Thymus (tissue), 11 donors: ENCODE results near the gene PLRG1. TPM values are rescaled to one million over a fixed set of nuclear protein-coding genes. Genes with fewer than 3 reads are reported as not detected.
A peak's percentile ranks its signal among the peaks of the same experiment; 100 is the strongest.

ENCODE experiments used
- DNase-seq, 9 donors: peaks; one replicate each; pipeline ENCODE4 v3.0.0-alpha.2; 2013; ENCODE audit warnings: low spot score in 9 of 9, low read depth in 6 of 9, missing footprints in 1 of 9
- H3K27ac ChIP-seq, 2 donors: one replicate each; pipeline ENCODE4 v1.5.1; 2013; ENCODE audit warnings: control low read depth in 1 of 2, low read depth in 1 of 2, low read length in 1 of 2, mild to moderate bottlenecking in 1 of 2, moderate library complexity in 1 of 2
- H3K27me3 ChIP-seq, 2 donors: one replicate each; pipeline ENCODE4 v1.5.1; 2013; ENCODE audit warnings: low read length in 1 of 2; ENCODE audit not compliant: control insufficient read depth in 2 of 2, insufficient read depth in 1 of 2
- H3K36me3 ChIP-seq, 2 donors: one replicate each; pipeline ENCODE4 v1.5.1; 2013; ENCODE audit warnings: low read length in 1 of 2, mild to moderate bottlenecking in 1 of 2, moderate library complexity in 1 of 2; ENCODE audit not compliant: control insufficient read depth in 2 of 2, insufficient read depth in 2 of 2
- H3K4me1 ChIP-seq, 2 donors: one replicate each; pipeline ENCODE4 v1.5.1; 2013; ENCODE audit warnings: low read length in 2 of 2; ENCODE audit not compliant: control insufficient read depth in 2 of 2, insufficient read depth in 2 of 2
- H3K4me3 ChIP-seq, 2 donors: one replicate each; pipeline ENCODE4 v1.5.1; 2013; ENCODE audit warnings: low read length in 2 of 2, control low read depth in 1 of 2, mild to moderate bottlenecking in 1 of 2
- H3K9me3 ChIP-seq, 2 donors: one replicate each; pipeline ENCODE4 v1.5.1; 2013; ENCODE audit warnings: low read length in 1 of 2, mild to moderate bottlenecking in 1 of 2; ENCODE audit not compliant: control insufficient read depth in 2 of 2, insufficient read depth in 1 of 2
- WGBS: extraction: QIAGEN DNeasy Blood & Tissue Kit; methylation state at CpG from one replicate; pipeline ENCODE4 v1.1.7; 2013; 5-methylcytosine and 5-hydroxymethylcytosine counted together
- polyA plus RNA-seq: library from polyadenylated mRNA; stranded (reverse); fragments of 200-250 nt; gene quantifications from one replicate; pipeline ENCODE4 v1.2.3, GENCODE V29; 2013
- total RNA-seq: library from RNA; stranded (reverse); fragments of 120-200 nt; gene quantifications from one replicate; pipeline ENCODE4 v1.2.4, GENCODE V29; 2013
- donor health status: healthy.

The PLRG1 gene
- total and polyA plus RNA-seq, 2 donors: 64.6 to 71.9 TPM

DNA sequence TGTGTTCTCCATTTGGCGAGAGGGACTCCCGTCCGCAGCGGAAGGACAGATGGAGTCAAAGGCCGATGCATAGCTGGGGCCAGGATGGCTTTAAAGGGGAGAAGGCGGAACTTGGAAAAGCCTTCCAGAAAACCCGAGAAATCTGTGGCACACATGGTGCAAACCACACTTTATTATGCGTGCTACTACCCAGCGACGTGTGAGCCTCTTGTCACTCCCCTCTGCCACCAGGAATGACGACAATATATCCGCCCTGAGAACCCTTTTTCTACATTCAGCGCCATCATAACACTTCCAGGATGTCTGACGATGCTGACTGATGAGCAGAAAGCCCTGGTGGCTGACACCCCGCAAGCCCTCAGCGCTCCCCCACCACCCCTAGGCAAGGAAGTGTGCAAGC lies 57.9 kb downstream of the PLRG1 start:
- H3K4me3 ChIP-seq: no peak overlapping the region
- H3K27me3 ChIP-seq: peaks cover 49 to 65% of the 10 kb centered on the region in 2 donors
- WGBS: 9% methylated on average over 16 of the region's 16 CpGs

DNA sequence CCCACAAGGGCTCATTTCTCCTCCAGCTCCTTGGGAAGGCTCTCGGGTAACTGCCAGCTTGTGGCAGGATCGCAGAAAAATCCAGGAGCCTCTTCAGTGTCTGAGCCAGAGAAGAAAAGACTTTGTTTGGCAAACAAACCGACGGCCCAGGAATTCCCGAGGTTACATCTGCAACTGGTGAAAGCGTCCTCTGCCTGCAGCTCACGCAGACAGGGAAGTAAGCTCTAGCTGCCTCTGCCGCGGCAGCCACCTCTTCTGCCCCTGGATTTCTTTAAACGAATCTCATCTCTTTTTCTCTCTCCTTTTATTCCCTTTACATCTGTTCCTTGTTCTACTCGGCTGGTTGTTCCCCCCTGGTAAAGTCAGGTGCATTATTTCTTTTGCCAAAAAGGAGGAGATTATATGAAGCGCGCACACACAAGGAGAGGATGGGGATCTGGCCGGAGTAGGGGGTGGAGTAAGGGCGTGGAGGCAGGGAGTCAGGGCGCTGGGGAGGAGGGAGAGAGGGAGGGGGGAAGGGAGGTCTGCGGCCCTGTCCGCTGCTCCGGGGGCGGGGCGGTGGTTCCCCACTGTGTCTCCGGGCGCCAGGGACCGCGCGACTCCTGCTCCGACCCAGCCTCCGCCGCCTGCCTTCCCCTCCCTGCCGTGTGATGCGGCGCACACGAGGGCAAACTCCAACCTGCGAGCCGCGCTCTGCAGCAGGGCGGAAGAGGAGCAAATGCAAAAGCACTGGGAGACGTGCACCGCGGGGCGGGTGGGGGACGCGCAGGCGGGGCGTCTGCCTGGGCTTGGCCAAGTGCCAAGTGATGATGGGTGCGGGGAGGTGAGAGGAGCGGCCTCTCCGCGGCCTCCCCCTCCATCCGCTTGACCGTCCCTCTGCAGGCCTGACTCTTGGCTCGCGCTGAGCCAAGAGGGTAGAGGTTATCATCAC lies 58.6 kb downstream of the PLRG1 start, which contains the start of gene DCHS2:
Gene DCHS2, minus strand, starts transcription at position 459 of the 931 bp plus-strand sequence. Its CDS starts 444 bp downstream, at position 15.
- no peaks in the 10 kb centered on the region for H3K4me1 ChIP-seq
- H3K4me3 ChIP-seq: peak within 1 kb of the TSS in 1 of 2 donors; percentile 10
- WGBS: under 1% methylated on average over 53 of the region's 53 CpGs
- no peak within 1 kb of the TSS for H3K27ac ChIP-seq
- H3K9me3 ChIP-seq: peaks cover 1 to 5% of the 10 kb centered on the region in 2 donors
- DNase-seq: no peak
- no peaks in the 10 kb centered on the region for H3K36me3 ChIP-seq
- H3K27me3 ChIP-seq: peaks cover 49 to 65% of the 10 kb centered on the region in 2 donors

More for the DNA sequence above, 57.9 kb downstream of the PLRG1 start:
- peaks cover 1 to 5% of the 10 kb centered on the region in 2 donors for H3K9me3 ChIP-seq
- H3K4me1 ChIP-seq: no peaks in the 10 kb centered on the region
- H3K27ac ChIP-seq: no peak overlapping the region
- no peak for DNase-seq
- no peaks in the 10 kb centered on the region for H3K36me3 ChIP-seq

DNA sequence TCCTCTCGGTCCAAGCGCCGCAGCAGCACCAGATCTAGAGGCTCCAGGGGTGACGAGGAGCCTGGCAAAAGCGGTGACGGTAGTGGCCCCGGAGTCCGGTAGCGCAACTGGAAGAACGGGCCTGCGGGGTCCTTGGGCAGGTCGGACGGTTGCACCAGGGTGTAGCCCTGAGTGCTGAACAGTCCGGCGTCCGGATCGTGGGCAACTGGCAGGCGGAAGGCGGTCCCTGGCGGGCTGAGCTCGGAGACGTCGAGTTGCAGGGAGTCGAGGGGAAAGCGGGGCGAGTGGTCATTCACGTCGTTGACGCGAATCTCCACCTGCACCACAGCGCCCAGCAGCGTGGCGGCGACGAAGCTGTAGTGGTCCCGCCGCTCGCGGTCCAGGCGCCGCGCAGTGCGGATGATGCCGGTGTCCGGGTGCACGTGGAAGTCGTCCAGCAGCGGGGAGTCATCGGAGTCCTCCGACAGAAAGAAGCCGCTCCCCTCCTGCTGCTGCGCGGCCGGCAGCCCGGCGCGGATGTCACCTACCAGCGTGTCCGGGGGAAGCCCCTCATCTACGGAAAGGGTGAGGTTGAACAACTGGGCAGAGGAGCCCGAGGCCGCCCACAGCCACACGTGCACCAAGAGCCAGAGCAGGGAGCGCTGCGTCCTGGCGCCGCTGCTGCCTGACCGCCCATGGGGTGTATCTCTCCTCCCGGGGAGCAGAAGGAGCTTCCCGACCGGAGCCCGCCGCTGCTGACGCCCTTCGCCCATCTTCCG lies 59.4 kb downstream of the PLRG1 start:
- Histone ChIP-seq H3K9me3 (peaks cover 1 to 5% of the 10 kb centered on the region in 2 donors), H3K36me3 (no peaks in the 10 kb centered on the region), H3K4me1 (no peaks in the 10 kb centered on the region), H3K4me3 (peak overlapping the region in 1 of 2 donors; percentile 10), H3K27me3 (peaks cover 49 to 65% of the 10 kb centered on the region in 2 donors), H3K27ac (no peak overlapping the region)
- DNase-seq: no peak
- WGBS: 6% methylated on average over 76 of the region's 76 CpGs

DNA sequence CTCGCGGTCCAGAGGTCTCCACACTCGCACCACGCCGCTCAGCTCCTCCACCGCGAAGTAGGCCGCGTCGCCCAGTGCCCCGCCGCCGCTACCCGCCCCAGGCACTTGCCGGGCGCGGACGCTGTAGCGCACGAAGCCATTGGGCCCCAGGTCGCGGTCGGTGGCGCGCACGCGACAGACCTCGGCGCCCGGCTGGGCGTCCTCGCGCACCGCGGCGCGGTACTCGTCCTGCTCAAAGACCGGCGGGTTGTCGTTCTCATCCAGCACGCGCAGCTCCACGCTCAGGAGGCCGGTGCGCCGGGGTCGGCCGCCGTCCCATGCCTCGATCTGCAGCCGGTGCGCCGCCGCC lies 60.0 kb downstream of the PLRG1 start:
- Histone ChIP-seq H3K36me3 (no peaks in the 10 kb centered on the region), H3K4me1 (no peaks in the 10 kb centered on the region), H3K4me3 (no peak overlapping the region), H3K27ac (no peak overlapping the region), H3K27me3 (peaks cover 47 to 62% of the 10 kb centered on the region in 2 donors), H3K9me3 (peaks cover 1 to 5% of the 10 kb centered on the region in 2 donors)
- no peak for DNase-seq
- 7% methylated on average over 55 of the region's 55 CpGs for WGBS

DNA sequence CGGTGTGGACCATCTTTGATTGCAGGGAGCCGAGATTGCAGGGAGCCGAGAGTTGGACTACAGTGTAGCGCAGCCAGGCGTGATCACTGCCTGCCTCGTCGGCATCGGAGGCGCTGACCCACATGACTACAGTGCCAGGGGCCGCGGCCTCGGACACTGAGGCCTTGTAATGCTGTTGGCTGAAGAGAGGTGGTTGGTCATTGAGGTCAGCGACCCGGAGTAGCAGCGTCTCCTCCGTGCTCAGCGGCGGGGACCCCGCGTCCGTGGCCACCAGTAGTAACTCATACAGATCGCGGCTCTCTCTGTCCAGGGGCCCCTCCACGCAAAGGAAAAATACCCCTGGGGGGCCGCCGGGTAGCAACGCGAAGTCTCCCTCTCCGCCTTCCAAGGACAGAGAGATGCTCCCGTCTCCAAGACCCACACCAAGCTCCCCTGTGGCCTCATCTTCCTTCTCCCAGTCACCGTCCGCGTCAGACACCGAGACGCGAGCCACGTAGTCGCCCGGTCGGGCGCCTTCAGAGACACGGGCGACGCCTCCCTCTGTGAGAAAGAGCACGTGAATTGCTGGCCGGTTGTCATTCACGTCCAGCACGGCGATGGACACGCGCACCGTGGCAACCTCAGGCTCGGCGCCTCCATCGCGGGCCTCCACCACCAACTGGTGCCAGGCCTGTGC lies 60.5 kb downstream of the PLRG1 start:
- no peaks in the 10 kb centered on the region for H3K4me1 ChIP-seq
- H3K27me3 ChIP-seq: peaks cover 47 to 60% of the 10 kb centered on the region in 2 donors
- no peaks in the 10 kb centered on the region for H3K36me3 ChIP-seq
- no peak overlapping the region for H3K4me3 ChIP-seq
- WGBS: 48% methylated on average over 56 of the region's 56 CpGs
- H3K27ac ChIP-seq: no peak overlapping the region
- DNase-seq: no peak
- H3K9me3 ChIP-seq: peaks cover 1 to 5% of the 10 kb centered on the region in 2 donors

DNA sequence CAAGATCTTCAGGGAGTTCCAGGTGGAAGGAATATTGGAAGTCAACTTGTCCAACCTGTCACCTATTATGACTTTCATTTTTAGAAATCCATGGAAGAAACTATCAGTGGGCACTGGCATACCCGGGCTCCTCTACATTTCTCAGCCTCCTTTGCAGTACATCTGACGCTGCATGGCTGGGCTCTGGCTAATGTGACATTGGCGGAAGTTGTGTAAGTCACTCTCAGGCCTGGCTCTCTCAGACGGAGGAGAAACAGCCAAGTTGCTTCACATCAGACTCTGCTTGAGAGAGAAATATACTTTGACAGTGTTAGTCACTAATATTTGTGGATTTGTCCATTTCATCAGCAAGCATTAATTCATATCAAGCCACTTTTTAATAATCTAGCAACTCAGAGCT lies 63.1 kb downstream of the PLRG1 start:
- whole genome bisulfite sequencing: 90% methylated on average over 4 of the region's 4 CpGs
- H3K4me3 ChIP-seq: no peak overlapping the region
- H3K27me3 ChIP-seq: peaks cover 33 to 38% of the 10 kb centered on the region in 2 donors
- no peak for DNase-seq
- no peaks in the 10 kb centered on the region for H3K36me3 ChIP-seq
- no peak overlapping the region for H3K27ac ChIP-seq
- H3K9me3 ChIP-seq: peaks cover 1 to 5% of the 10 kb centered on the region in 2 donors
- H3K4me1 ChIP-seq: no peaks in the 10 kb centered on the region

DNA sequence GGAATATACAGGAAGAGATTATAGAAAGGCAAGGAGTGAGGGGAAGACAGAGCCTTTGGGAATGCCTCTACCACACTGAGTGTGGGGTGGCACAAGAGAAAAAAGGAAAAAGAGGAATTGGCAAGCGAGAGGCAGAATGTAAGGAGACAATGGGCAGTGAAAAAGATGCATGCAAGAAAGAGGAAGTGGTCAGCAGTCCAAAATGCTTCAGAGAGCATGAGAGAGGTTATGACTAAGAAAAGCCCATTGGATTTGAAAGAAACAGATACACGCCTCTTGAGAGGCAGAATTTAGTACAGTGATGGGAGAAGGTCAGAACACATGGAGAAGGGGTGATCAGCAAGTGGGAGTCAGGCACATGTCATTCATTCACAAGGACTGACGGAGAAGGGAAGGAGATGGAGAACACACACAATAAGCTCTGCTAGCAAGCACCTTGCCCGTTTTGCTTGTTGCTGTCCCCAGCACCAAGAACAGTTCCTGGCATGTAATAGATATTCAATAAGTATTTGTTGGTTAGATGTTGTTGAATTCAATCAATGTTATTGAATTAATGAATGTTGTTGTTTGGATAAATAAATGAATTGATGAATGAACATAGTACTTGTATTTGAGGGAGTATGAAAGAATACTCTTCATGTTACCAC lies 65.0 kb downstream of the PLRG1 start:
- 31% methylated on average over 4 of the region's 4 CpGs for WGBS

More for the DNA sequence above, 65.0 kb downstream of the PLRG1 start:
- no peak for DNase-seq
- Histone ChIP-seq H3K9me3 (peaks cover 1 to 5% of the 10 kb centered on the region in 2 donors), H3K4me3 (no peak overlapping the region), H3K27ac (no peak overlapping the region), H3K4me1 (no peaks in the 10 kb centered on the region), H3K36me3 (no peaks in the 10 kb centered on the region), H3K27me3 (peaks cover 14 to 19% of the 10 kb centered on the region in 2 donors)
